Inflammatory macrophage (primary cell): Measurements from ENCODE around the gene CCDC33.
A peak's percentile ranks its signal among the peaks of the same experiment; 100 is the strongest.
"Not testable (repeated sequence)": the region's sequence is repeated elsewhere in the genome, so short reads cannot be mapped to it uniquely, and the experiment has no call there.

Experiments
- DNase-seq, 2 donors: peaks; one replicate each; pipeline ENCODE4 v3.0.0-alpha.2; 2020 to 2022

The CCDC33 gene

GRCh38 chr15:74338676-74339075 lies 102.5 kb downstream of the CCDC33 start:
- no peak for DNase-seq

GRCh38 chr15:74339371-74339770 lies 103.2 kb downstream of the CCDC33 start:
- no peak for DNase-seq

DNA sequence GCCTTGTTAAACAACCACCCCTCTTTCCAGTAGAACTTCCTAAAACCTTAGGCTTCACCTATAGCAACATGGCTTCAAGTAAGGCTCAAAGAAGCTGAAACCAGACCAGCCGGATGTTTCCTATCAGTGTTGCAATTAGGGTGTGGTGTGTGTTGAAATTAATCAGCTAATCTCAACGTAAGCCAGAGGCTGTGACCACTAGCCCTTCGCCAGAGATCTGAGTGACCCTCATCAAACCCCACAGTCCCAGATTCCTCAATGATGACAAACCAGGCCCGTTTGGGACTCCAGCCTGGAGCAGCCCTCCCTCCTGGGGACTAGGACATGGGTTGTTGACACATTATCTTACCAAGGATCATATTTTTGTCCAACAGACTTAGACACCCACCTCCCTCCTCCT lies 104.0 kb downstream of the CCDC33 start:
- peak in 1 of 2 donors; percentile 22 for DNase-seq

- DNase-seq, result no peak
Observed at GRCh38 chr15:74343127-74343796, 107.1 kb downstream of the CCDC33 start.

DNA sequence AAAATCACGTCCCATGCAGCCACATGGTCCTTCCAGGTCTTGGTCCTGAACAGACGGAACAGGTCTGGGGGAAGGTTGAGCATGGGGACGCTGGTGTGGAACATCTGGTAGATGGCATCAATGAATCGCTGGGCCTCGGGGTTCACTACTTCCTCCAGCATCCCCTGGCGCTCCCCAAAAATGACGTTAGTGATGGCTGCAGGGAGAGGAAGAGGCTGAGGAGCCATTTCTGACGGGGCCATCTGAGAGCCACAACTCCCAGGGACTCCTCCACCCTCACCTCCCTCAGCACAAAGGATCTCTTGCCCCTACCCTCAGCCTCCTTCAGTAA lies 107.6 kb downstream of the CCDC33 start:
- no peak for DNase-seq

GRCh38 chr15:74345051-74345450 lies 108.9 kb downstream of the CCDC33 start:
- DNase-seq, result no peak

GRCh38 chr15:74347757-74348250 lies 111.7 kb downstream of the CCDC33 start:
- DNase-seq, result no peak

DNA sequence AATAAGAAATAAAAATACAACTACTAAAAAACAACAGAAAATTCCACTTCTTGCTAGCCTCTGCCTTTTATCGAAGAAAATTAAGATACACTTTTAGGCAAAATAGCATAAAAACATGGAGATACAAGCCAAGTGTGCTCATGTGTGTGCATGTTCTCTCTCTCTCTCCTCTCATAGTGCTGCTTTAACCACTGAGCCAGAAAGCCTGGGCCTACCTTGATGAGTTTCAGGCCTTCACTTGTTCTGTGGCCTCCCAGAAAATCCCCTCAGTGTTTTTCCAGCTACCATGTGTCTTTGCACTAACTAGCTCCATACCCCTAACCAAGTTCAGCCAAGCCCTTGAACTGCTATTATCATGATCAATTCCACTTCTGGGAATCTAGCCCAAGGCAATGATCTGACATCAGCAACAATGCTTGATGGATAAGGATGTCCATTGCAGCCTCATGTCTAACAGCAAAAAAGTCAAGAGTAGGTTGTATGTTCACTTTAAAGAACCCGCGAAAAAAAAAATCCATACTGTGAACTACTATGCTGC lies 113.2 kb downstream of the CCDC33 start:
- no peak for DNase-seq

- no peak for DNase-seq
Observed at GRCh38 chr15:74350295-74351275, 114.5 kb downstream of the CCDC33 start.

DNA sequence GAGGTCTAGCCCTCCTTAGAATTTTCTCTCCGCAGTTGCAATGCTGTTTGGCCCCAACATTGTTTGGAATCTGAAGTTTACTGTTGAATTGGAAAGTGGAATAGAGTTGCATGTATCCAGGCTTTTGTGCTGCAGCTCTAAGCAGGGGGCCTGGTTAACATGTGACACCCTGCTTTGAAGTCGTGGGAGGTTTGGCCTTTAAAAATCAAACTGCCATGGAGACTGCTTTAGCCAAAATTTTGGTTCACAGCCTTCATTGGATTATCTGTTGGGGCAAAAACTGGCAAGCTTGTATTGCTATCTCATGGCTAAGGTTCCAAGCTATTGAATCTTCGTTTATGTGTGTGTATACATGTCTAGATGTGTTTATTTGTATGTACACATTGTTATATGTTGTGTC lies 115.5 kb downstream of the CCDC33 start:
- DNase-seq, result no peak

DNA sequence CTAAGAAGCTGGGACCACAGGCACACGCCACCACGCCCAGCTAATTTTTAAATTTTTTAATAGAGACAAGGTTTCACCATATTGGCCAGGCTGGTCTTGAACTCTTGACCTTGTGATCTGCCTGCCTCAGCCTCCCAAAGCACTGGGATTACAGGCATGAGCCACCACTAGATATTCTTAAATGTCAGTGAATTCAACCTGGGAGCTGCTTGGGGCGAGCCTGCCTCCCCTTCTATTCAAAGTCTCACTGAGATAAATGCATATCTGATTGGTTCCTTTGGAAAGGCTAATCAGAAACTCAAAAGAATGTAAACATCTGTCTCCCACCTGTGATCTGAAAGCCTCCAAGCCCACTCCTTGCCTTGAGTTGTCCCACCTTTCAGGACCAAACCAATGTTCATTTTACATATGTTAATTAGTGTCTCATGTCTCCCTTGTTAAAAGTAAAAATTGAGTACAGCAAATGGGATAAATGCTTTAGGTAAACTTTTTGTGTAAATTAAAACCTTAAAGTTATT lies 116.3 kb downstream of the CCDC33 start:
- no peak for DNase-seq

DNA sequence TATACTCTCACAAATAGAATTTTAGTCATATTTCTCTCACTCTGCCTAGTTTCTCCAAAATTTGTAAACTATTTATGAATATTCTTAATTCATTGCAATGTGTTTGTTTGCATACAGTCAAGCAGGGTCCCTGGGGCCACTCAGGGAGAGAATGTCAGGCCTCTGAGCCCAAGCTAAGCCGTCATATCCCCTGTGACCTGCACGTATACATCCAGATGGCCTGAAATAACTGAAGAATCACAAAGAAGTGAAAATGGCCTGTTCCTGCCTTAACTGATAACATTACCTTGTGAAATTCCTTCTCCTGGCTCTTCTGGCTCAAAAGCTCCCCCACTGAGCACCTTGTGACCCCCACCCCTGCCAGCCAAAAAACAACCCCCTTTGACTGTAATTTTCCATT lies 117.9 kb downstream of the CCDC33 start:
- DNase-seq, result not testable (repeated sequence)

- not testable (repeated sequence) for DNase-seq
Observed at GRCh38 chr15:74356050-74356449, 119.9 kb downstream of the CCDC33 start.

DNA sequence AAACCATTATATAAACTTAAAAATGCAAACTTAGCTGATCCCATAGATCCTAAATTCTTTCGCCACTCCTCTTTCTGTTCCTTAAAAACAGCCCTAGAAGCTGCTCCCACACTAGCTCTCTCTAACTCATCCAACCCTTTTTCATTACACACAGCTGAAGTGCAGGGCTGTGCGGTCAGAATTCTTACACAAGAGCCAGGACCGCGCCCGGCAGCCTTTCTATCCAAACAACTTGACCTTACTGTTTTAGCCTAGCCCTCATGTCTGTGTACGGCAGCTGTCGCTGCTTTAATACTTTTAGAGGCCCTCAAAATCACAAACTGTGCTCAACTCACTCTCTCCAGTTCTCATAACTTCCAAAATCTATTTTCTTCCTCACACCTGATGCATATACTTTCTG lies 121.4 kb downstream of the CCDC33 start:
- DNase-seq, result not testable (repeated sequence)

- DNase-seq, result not testable (repeated sequence)
Observed at GRCh38 chr15:74359376-74359775, 123.2 kb downstream of the CCDC33 start.

GRCh38 chr15:74360855-74361254 lies 124.7 kb downstream of the CCDC33 start:
- not testable (repeated sequence) for DNase-seq

GRCh38 chr15:74362482-74362881 lies 126.4 kb downstream of the CCDC33 start:
- DNase-seq, result no peak

DNA sequence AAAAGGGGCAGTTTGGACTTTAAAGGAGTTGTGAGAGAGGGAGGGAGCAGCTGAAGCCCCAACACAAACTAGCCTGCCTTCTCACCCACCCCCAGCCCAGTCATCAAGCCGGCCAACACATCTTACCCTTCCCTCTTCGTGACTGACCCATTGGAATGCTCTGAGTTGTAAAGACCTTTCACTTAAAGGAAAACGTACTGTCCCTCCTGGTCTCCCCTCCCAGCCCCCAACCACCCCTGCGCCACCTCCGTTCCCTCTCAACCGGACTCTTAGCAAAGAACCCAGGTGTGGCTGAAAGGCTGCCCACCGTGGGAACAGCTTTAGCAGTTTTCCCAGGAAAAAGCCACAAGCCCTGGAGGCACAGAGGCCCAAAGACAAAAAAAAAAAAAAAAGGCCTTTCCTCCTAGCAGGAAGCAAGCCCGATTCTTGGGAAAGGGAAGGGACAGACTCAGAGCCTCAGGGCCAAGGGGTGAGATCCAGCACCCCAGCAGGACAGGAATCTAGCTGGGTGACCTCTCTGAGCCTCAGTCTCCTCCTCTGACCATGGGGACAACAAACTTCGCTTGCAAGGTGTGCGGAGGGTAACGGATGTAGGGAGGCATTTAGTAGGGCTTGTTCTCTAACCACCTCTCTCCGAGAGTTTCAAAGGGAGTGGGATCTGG lies 128.9 kb downstream of the CCDC33 start:
- no peak for DNase-seq

- no peak for DNase-seq
Observed at GRCh38 chr15:74365598-74366445, 129.7 kb downstream of the CCDC33 start.

GRCh38 chr15:74367296-74367854 lies 131.2 kb downstream of the CCDC33 start, which contains the start of gene CYP11A1:
TSS of gene CYP11A1 (minus strand) at chr15:74367646. CDS start at chr15:74367585, 61 bp downstream.
- DNase-seq, result no peak

- DNase-seq, result no peak
Observed at GRCh38 chr15:74368121-74368520, 132.0 kb downstream of the CCDC33 start.
